Common myeloid progenitor, CD34-positive (primary cell): ENCODE measurements around the gene CBY1.
A peak's percentile ranks its signal among the peaks of the same experiment; 100 is the strongest.

Experiments used
- CTCF ChIA-PET: fragments of 350-600 bp; sonication (Branson Sonifier 250); formaldehyde crosslinking; loops from one replicate; lab custom pipeline; 2021; ENCODE audit warnings: antibody characterized with exemption; lab: Charles Lee
- POLR2A ChIA-PET: fragments of 350-600 bp; sonication (Branson Sonifier 250); formaldehyde crosslinking; loops from one replicate; lab custom pipeline; 2021; ENCODE audit warnings: antibody characterized with exemption; lab: Charles Lee
- DNase-seq, 3 donors: peaks; one replicate each; pipeline versions ENCODE4 v3.0.0 to v3.0.0-alpha.2; 2013
- H3K27ac ChIP-seq, 2 experiments: 1 replicate in 1 of 2; 2 replicates in 1 of 2; pipeline ENCODE4 v1.7.0; 2013; ENCODE audit warnings: inconsistent platforms in 2 of 2, low read length in 2 of 2, mild to moderate bottlenecking in 2 of 2, low read depth in 1 of 2, moderate library complexity in 1 of 2; ENCODE audit not compliant: severe bottlenecking in 2 of 2, insufficient read depth in 1 of 2, poor library complexity in 1 of 2
- H3K27me3 ChIP-seq, 5 experiments: replicated peaks in 2 of 5; 1 replicate in 3 of 5; 2 replicates in 2 of 5; pipeline versions ENCODE4 v1.6.1 to v1.7.0; 2013; ENCODE audit warnings: low read length in 4 of 5, mild to moderate bottlenecking in 2 of 5, moderate library complexity in 2 of 5, inconsistent platforms in 1 of 5; ENCODE audit not compliant: insufficient read depth in 5 of 5, control insufficient read depth in 4 of 5
- H3K36me3 ChIP-seq, 4 experiments: 1 replicate in 2 of 4; 2 replicates in 2 of 4; pipeline versions ENCODE4 v1.6.1 to v1.7.0; 2013; ENCODE audit warnings: low read length in 3 of 4, control low read depth in 1 of 4, mild to moderate bottlenecking in 1 of 4; ENCODE audit not compliant: control insufficient read depth in 4 of 4, insufficient read depth in 4 of 4
- H3K4me1 ChIP-seq, 4 experiments: 1 replicate in 3 of 4; 2 replicates in 1 of 4; pipeline versions ENCODE4 v1.6.1 to v1.7.1; 2013; ENCODE audit warnings: low read length in 3 of 4, mild to moderate bottlenecking in 3 of 4, control low read depth in 1 of 4, inconsistent platforms in 1 of 4, moderate library complexity in 1 of 4; ENCODE audit not compliant: control insufficient read depth in 4 of 4, insufficient read depth in 4 of 4; ENCODE audit errors: control extremely low read depth in 1 of 4
- H3K4me3 ChIP-seq, 7 experiments: 1 replicate in 4 of 7; 2 replicates in 3 of 7; pipeline versions ENCODE4 v1.5.1 to v1.7.0; 2013; ENCODE audit warnings: mild to moderate bottlenecking in 7 of 7, low read length in 6 of 7, moderate library complexity in 6 of 7, inconsistent platforms in 2 of 7, low read depth in 2 of 7, control low read depth in 1 of 7; ENCODE audit not compliant: insufficient read depth in 4 of 7, control insufficient read depth in 1 of 7; ENCODE audit errors: extremely low read depth in 1 of 7
- H3K9me3 ChIP-seq, 5 experiments: 1 replicate in 4 of 5; 2 replicates in 1 of 5; pipeline versions ENCODE4 v1.6.1 to v1.7.1; 2013; ENCODE audit warnings: low read length in 4 of 5, mild to moderate bottlenecking in 2 of 5, inconsistent platforms in 1 of 5, low read depth in 1 of 5, moderate library complexity in 1 of 5; ENCODE audit not compliant: control insufficient read depth in 4 of 5, insufficient read depth in 2 of 5; ENCODE audit errors: control extremely low read depth in 1 of 5
- WGBS: methylation state at CpG from one replicate; pipeline ENCODE4 v1.1.5; 2013; ENCODE audit not compliant: insufficient coverage; 5-methylcytosine and 5-hydroxymethylcytosine counted together

CBY1 gene

GRCh38 chr22:38645430-38645829 lies 11.0 kb upstream of the CBY1 start:
- Histone ChIP-seq H3K27me3 (no peaks in the 10 kb centered on the region), H3K27ac (no peak overlapping the region), H3K9me3 (no peaks in the 10 kb centered on the region), H3K36me3 (no peaks in the 10 kb centered on the region), H3K4me3 (no peak overlapping the region), H3K4me1 (no peaks in the 10 kb centered on the region)
- no peak for DNase-seq
- 100% methylated on average over 6 of the region's 6 CpGs for WGBS
- POLR2A ChIA-PET = no interaction called here
- CTCF ChIA-PET = no interaction called here

DNA sequence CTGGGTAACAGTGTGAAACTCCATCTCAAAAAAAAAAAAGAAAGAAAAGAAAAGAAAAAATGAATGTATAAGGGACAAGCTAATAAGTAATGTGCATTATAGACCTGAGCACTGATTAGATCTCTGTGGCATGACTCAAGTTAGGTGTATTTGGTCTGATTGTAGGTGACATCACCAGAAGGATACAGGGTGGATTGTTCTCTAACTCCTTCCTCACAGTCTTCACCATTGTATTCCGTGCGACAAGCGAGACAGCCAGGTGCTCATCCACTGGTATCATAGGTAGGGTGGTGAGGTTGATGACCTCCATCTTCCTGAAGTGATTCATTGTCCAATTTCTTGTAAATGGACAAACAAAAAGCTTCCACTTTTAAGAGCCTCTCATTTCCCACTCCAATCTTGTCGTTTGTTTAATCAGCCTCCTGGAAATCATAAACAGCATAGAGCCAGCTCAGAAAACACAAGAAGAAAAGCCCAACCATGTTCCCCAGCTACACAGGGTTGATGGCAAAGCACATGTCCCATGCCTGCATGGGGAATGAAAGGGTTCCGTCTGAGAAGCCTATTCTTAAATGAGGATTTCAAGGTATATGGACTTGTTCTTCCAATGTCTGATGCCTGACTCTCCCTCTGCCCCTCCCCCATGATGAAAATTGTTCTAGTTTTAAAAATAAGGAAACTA lies 6.5 kb upstream of the CBY1 start:
- H3K27me3 ChIP-seq = no peaks in the 10 kb centered on the region
- no peaks in the 10 kb centered on the region for H3K36me3 ChIP-seq
- DNase-seq = no peak
- ChIA-PET CTCF (interaction anchor here (0.7 kb wide), 2 partner anchors 16 to 78 kb away, joined by 3 read pairs; no protein-coding TSS in a partner anchor), POLR2A (no interaction called here)
- WGBS = 94% methylated on average over 2 of the region's 5 CpGs
- no peaks in the 10 kb centered on the region for H3K9me3 ChIP-seq
- H3K4me1 ChIP-seq = no peaks in the 10 kb centered on the region
- no peak overlapping the region for H3K27ac ChIP-seq
- H3K4me3 ChIP-seq = no peak overlapping the region

GRCh38 chr22:38652859-38653258 lies 3.6 kb upstream of the CBY1 start:
- Histone ChIP-seq H3K9me3 (no peaks in the 10 kb centered on the region), H3K4me1 (peaks cover 4 to 14% (median 14%) of the 10 kb centered on the region in 4 experiments), H3K27me3 (no peaks in the 10 kb centered on the region), H3K27ac (no peak overlapping the region), H3K4me3 (no peak overlapping the region), H3K36me3 (no peaks in the 10 kb centered on the region)
- CTCF ChIA-PET = no interaction called here
- POLR2A ChIA-PET = no interaction called here
- no peak for DNase-seq

DNA sequence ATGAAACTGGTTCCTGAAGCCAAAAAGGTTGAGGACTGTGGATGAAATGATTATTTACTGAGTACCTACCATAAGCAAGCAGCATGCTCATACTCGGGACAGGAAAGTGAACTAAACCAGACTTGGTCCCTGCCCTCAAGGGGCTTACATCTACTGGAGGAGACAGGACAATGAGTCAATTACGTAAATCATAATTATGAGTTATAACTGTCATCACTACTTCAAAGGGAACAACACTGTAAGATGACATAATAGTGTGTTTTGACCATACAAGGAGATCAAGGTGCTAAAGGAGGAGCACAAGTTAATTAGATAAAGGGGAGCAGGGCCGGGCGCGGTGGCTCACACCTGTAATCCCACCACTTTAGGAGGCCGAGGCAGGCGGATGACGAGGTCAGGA lies 2.7 kb upstream of the CBY1 start:
- H3K9me3 ChIP-seq = no peaks in the 10 kb centered on the region
- H3K27ac ChIP-seq = no peak overlapping the region
- H3K4me3 ChIP-seq = no peak overlapping the region
- H3K36me3 ChIP-seq = no peaks in the 10 kb centered on the region
- H3K27me3 ChIP-seq = no peaks in the 10 kb centered on the region
- POLR2A ChIA-PET = no interaction called here
- CTCF ChIA-PET = interaction anchor here (0.8 kb wide), 1 partner anchor 28 kb away, joined by 3 read pairs; no protein-coding TSS in a partner anchor
- no peak for DNase-seq
- WGBS = 100% methylated on average over 4 of the region's 8 CpGs
- peaks cover 4 to 14% (median 14%) of the 10 kb centered on the region in 4 experiments for H3K4me1 ChIP-seq

DNA sequence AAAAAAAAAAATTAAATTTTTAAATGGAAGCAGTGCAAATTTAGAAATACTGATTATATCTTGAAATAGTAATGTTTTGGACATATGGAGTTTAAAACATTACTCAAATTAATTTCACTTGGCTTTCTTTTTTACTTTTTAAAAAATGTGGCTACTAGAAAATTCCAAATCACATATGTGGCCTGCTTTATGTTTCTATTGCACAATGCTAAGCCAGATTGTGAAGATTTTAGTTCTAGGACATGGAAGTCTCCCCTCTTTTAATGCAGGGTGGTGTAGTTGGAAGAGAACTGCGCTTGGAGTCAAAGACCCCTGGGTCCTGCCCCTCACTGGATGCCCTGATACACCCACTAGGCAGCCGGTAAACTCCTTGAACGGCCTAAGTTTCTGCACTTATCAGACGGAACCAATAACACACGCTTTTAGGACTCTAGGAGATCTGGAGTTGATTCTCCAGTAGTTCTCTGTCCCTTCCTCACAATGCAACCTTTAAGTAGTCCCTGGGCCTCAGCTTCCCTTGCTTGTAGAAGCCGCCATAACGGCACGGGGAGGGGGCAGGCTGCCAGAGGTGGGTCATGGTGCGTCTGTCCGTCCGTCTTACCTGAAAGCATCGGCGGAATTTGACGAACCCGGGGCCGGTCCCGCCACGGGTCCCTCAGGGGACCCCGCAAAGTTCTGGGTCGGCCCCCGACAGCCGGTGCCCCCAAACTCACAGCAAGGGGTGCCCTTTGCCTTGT lies 751 bp upstream of the CBY1 start:
- Histone ChIP-seq H3K9me3 (no peaks in the 10 kb centered on the region), H3K27me3 (no peaks in the 10 kb centered on the region)

DNA sequence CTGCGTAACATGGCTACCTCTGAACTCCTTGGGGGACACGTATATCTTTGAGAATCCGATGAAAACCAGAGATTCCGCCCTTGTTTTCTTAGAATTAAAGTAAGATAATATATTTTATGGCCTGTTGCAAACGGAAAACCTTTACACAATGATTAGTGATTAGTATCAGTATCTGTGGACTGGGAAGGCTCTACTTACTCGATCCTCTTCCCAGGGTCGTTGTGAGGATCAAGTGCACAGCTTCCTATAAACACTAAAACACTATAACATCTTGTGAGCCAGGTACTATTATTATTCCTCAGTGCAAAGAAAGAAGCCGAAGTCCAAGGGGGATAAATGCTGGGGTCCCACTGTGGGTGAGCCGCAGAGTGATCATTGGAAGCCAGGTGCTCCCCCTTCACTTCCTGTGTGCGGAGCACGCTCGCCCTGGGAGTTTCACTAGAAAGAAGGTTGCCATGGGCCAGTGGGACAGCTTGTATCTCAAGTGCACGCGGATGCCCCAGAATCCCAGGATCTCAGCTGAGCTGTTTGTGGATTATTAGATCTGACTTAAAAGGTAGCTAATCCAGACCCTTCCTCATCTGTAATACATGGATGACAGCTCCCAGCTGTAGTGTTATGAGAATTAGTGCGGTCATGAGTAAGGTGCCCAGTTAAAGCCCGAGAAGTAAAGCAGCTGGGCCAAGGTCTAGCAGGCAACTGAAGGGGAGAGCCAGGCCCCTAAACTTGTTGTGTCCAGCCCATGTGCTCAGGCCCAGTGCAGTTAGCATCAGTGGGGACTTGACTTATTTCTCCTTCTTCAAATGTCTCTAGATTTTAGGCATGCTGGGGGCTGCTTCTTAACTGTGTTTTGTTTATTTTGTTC lies 839 bp downstream of the CBY1 start:
- H3K27me3 ChIP-seq = no peaks in the 10 kb centered on the region
- peaks cover 0 to 2% (median 0%) of the 10 kb centered on the region in 4 experiments for H3K36me3 ChIP-seq
- peak; percentile 6 to 27 (median 21) for DNase-seq
- POLR2A ChIA-PET = interaction anchor here (0.6 kb wide), 1 partner anchor 8 kb away, joined by 3 read pairs; no protein-coding TSS in a partner anchor
- H3K9me3 ChIP-seq = no peaks in the 10 kb centered on the region
- H3K27ac ChIP-seq = peak overlapping the region; percentile 99 to 100
- CTCF ChIA-PET = interaction anchor here (0.6 to 2.0 kb wide), 2 partner anchors 12 to 24 kb away, joined by 3 to 7 read pairs; partner anchors contain the start of gene TOMM22
- H3K4me3 ChIP-seq = peak overlapping the region; percentile 79 to 96 (median 87)
- 13% methylated on average over 8 of the region's 16 CpGs for WGBS
- H3K4me1 ChIP-seq = peaks cover 4 to 14% (median 14%) of the 10 kb centered on the region in 4 experiments

More for the DNA sequence above, 751 bp upstream of the CBY1 start:
- POLR2A ChIA-PET = no interaction called here
- Histone ChIP-seq H3K4me1 (peaks cover 4 to 14% (median 14%) of the 10 kb centered on the region in 4 experiments), H3K27ac (peak overlapping the region; percentile 99 to 100), H3K36me3 (no peaks in the 10 kb centered on the region), H3K4me3 (peak overlapping the region; percentile 79 to 96 (median 87))
- CTCF ChIA-PET = no interaction called here
- DNase-seq = peak in 2 of 3 donors; percentile 6 to 26
- WGBS = 12% methylated on average over 15 of the region's 22 CpGs
